ENCODE data around the gene RNF10. TPM values are rescaled to one million over a fixed set of nuclear protein-coding genes. Genes with fewer than 3 reads are reported as not detected.

RNF10 gene
- total and polyA plus RNA-seq, 10 of the 15 experiments (the other 5 are each of a cell fraction or from before 2014, with no cell fraction given), result 48.2 to 127 (median 64.5) TPM

DNA sequence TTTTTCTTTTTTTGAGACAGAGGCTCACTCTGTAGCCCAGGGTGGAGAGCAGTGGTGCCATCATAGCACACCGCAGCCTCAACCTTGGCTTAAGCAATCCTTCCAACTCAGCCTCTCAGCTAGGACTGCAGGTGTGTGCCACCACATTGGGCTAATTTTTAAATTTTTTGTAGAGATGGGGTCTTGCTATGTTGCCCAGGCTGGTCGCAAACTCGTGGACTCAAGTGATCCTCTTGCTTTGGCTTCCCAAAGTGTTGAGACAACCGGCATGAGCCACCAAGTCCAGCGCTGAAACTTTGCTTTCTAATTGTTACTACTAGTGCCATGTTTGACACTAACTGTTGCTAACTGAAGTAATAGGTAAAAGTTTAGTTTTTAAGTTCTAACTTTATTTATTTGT, 8.0 kb downstream of the RNF10 start:
- Histone ChIP-seq H2AFZ (ENCODE audit: control insufficient read depth, low read depth, low read length) (no peak overlapping the region), H3K4me2 (ENCODE audit: control insufficient read depth, insufficient read depth) (no peak overlapping the region), H3K9ac (ENCODE audit: control insufficient read depth, insufficient read depth, low read length) (no peak overlapping the region), H3K4me1 (ENCODE audit: control insufficient read depth, insufficient read depth, low read length) (peaks cover 15% of the 10 kb centered on the region), H3K36me3 (ENCODE audit: control insufficient read depth in 2 of 2, insufficient read depth in 2 of 2, low read length in 1 of 2) (peaks cover 8 to 20% of the 10 kb centered on the region in 2 experiments), H3K79me2 (ENCODE audit: control insufficient read depth, insufficient read depth, low read length) (peaks cover 66% of the 10 kb centered on the region), H3K9me3 (replicated peaks; ENCODE audit: control insufficient read depth, insufficient read depth, low read length) (no peaks in the 10 kb centered on the region), H3K4me3 (no peak overlapping the region), H3K27me3 (replicated peaks in 1 of 2; ENCODE audit: control insufficient read depth in 2 of 2, insufficient read depth in 2 of 2, low read length in 1 of 2) (no peaks in the 10 kb centered on the region), H4K20me1 (ENCODE audit: control insufficient read depth, insufficient read depth) (peaks cover 1% of the 10 kb centered on the region), H3K27ac (ENCODE audit: control insufficient read depth, insufficient read depth) (no peak overlapping the region)
- ATAC-seq (no peak), DNase-seq (ENCODE audit: low read depth, low spot score) (no peak), FAIRE-seq (no peak)
- POLR2A ChIA-PET, result interaction anchor here (0.6 to 0.8 kb wide), 2 partner anchors 8 to 101 kb away, joined by 3 to 5 read pairs; no protein-coding TSS in a partner anchor
- no TSS peak for BruUV-seq (replicated peaks)
- TF ChIP-seq POLR2AphosphoS5 (IDR thresholded peaks at IDR 0.05; ENCODE audit: low read length) (no peak), ZZZ3 (IDR thresholded peaks at IDR 0.05; ENCODE audit: control insufficient read depth, insufficient read length, low read depth) (no peak), MEF2B (IDR thresholded peaks at IDR 0.05; ENCODE audit: partially characterized antibody, poor library complexity, severe bottlenecking) (no peak), NRF1 (conservative IDR thresholded peaks at IDR 0.05; ENCODE audit: low read depth, low read length) (no peak), NFIC (IDR thresholded peaks at IDR 0.05; ENCODE audit: low read depth, low read length) (no peak), RAD51 (IDR thresholded peaks at IDR 0.05) (no peak), ZNF217 (IDR thresholded peaks at IDR 0.05) (no peak)
- TF ChIP-seq, protein P1, sequence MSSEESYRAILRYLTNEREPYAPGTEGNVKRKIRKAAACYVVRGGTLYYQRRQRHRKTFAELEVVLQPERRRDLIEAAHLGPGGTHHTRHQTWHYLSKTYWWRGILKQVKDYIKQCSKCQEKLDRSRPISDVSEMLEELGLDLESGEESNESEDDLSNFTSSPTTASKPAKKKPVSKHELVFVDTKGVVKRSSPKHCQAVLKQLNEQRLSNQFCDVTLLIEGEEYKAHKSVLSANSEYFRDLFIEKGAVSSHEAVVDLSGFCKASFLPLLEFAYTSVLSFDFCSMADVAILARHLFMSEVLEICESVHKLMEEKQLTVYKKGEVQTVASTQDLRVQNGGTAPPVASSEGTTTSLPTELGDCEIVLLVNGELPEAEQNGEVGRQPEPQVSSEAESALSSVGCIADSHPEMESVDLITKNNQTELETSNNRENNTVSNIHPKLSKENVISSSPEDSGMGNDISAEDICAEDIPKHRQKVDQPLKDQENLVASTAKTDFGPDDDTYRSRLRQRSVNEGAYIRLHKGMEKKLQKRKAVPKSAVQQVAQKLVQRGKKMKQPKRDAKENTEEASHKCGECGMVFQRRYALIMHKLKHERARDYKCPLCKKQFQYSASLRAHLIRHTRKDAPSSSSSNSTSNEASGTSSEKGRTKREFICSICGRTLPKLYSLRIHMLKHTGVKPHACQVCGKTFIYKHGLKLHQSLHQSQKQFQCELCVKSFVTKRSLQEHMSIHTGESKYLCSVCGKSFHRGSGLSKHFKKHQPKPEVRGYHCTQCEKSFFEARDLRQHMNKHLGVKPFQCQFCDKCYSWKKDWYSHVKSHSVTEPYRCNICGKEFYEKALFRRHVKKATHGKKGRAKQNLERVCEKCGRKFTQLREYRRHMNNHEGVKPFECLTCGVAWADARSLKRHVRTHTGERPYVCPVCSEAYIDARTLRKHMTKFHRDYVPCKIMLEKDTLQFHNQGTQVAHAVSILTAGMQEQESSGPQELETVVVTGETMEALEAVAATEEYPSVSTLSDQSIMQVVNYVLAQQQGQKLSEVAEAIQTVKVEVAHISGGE (CRISPR knock-in tag; IDR thresholded peaks at IDR 0.05), result no peak
- TF ChIP-seq, protein P2, sequence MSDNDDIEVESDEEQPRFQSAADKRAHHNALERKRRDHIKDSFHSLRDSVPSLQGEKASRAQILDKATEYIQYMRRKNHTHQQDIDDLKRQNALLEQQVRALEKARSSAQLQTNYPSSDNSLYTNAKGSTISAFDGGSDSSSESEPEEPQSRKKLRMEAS (IDR thresholded peaks at IDR 0.05; ENCODE audit: low read depth, low read length), result no peak
- in situ Hi-C loops (cut with MboI), result no loop called here
- RAD21 ChIA-PET (ENCODE audit: unreplicated experiment), result no interaction called here
- intact Hi-C loops (cut with micrococcal nuclease; ENCODE audit: unreplicated experiment), result no loop called here
- SMC1A ChIA-PET (ENCODE audit: uncharacterized antibody, unreplicated experiment), result no interaction called here
- CTCF ChIA-PET, result no interaction called here
- WGBS (ENCODE audit: insufficient coverage, insufficient replicate concordance, low lambda C conversion rate, missing lambda C conversion rate), result 98% methylated on average over 5 of the region's 5 CpGs

Measured in GM12878 (cell line).